ENCODE results near the gene ACTR3C. TPM values are rescaled to one million over a fixed set of nuclear protein-coding genes. Genes with fewer than 3 reads are reported as not detected.
A peak's percentile ranks its signal among the peaks of the same experiment; 100 is the strongest.

The ACTR3C gene
- total RNA-seq, 4 donors from 2014 or later = 0.27 to 2.7 (median 1.1) TPM; not detected in 1

DNA sequence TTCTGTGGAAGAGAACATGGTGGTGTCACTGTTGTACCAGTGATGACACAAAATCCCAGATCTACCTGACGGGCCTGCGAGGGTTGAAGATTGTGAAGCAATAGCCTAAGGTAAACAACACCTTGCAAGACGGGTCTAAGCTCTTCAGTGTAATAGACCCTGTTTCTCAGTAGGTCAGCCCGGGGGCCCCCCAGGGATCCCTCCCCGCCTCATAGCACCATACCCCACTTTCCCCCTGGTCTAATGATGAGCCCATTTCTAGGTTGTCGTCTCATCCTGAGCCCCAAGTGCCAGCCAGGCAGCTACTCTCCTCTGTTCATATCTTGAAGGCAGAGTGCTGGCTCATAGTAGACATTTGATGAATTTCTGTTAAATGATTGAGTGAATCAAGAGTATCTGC lies 2.6 kb upstream of the ACTR3C start:
- ATAC-seq (no peak), DNase-seq (no peak)
- Histone ChIP-seq H3K27me3 (peaks cover 0 to 8% (median 7%) of the 10 kb centered on the region in 3 donors), H3K4me3 (no peak overlapping the region), H3K9me3 (no peaks in the 10 kb centered on the region), H3K36me3 (no peaks in the 10 kb centered on the region), H3K27ac (no peak overlapping the region), H3K4me1 (peaks cover 4 to 7% of the 10 kb centered on the region in 2 donors)
- TF ChIP-seq, protein P1, sequence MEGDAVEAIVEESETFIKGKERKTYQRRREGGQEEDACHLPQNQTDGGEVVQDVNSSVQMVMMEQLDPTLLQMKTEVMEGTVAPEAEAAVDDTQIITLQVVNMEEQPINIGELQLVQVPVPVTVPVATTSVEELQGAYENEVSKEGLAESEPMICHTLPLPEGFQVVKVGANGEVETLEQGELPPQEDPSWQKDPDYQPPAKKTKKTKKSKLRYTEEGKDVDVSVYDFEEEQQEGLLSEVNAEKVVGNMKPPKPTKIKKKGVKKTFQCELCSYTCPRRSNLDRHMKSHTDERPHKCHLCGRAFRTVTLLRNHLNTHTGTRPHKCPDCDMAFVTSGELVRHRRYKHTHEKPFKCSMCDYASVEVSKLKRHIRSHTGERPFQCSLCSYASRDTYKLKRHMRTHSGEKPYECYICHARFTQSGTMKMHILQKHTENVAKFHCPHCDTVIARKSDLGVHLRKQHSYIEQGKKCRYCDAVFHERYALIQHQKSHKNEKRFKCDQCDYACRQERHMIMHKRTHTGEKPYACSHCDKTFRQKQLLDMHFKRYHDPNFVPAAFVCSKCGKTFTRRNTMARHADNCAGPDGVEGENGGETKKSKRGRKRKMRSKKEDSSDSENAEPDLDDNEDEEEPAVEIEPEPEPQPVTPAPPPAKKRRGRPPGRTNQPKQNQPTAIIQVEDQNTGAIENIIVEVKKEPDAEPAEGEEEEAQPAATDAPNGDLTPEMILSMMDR (IDR thresholded peaks at IDR 0.05 in 4 of 5, conservative IDR thresholded peaks at IDR 0.05 in 1 of 5) = no peak
- intact Hi-C loops (cut with DNase I; ENCODE audit: low total_unique reads) = no loop called here
- in situ Hi-C loops (cut with MboI; ENCODE audit: low sequenced_read_pairs in 4 of 4) = no loop called here

DNA sequence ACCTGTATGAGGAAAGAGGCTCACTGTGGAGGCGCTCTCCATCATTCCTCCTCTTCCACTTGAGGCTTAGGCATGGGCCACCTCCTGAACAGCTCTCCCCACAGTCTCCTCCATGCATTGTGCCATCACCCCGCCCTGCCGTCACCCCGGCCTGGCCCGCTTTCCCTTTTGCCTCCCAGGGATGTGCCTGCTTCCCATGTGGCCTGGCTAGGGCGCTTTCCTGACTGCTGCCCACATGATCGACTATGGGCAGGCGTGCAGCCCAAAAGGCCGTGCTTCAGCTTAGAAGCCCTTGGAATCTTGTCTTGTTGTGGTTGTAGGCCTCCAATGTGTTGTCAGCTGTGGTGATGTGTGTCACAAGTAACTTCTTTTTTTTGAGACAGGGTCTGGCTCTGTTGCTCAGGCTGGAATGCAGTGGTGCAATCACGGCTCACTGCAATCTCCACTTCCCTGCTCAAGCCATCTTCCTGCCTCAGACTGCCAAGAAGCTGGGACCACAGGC lies 1.8 kb upstream of the ACTR3C start:
- Histone ChIP-seq H3K27me3 (peaks cover 0 to 8% (median 7%) of the 10 kb centered on the region in 3 donors), H3K36me3 (no peaks in the 10 kb centered on the region), H3K9me3 (no peaks in the 10 kb centered on the region), H3K4me1 (peaks cover 4 to 7% of the 10 kb centered on the region in 2 donors), H3K27ac (no peak overlapping the region), H3K4me3 (no peak overlapping the region)
- DNase-seq (no peak), ATAC-seq (peak; percentile 47 to 55)
- intact Hi-C loops (cut with DNase I; ENCODE audit: low total_unique reads) = no loop called here
- in situ Hi-C loops (cut with MboI; ENCODE audit: low sequenced_read_pairs in 4 of 4) = no loop called here
- TF ChIP-seq POLR2A (IDR thresholded peaks at IDR 0.05) = no peak
- TF ChIP-seq, protein P1 (IDR thresholded peaks at IDR 0.05 in 4 of 5, conservative IDR thresholded peaks at IDR 0.05 in 1 of 5) = no peak

DNA sequence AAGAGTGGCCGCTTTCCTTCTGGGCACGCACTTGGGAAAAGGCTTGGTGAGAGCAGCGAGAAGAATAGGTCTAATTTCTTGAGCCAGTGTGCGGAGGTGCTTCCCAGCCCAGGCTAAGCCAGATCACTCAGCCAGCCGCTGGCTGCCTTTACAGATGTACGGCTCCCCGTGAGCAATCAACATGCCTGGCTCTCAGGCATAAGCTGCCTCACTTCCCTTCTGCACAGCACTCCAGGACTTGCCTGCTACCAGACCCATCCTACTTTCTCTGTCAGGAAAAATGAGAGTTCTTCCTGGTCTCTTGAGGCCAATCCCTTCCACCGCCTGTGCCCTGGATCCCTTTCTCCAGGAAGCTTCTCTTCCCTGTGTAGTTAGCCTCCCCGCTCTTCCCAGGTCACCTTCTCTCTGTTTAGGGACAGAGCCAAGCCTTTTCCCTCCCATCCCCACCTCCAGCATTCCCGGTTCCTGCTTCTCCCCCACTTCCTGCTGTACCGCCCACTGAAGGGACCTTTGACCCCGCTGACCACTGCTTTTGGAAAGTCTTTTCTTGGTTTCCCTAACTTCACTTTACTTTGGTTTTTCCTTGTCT lies 1.1 kb upstream of the ACTR3C start:
- Histone ChIP-seq H3K4me1 (peaks cover 4 to 7% of the 10 kb centered on the region in 2 donors), H3K27me3 (peaks cover 0 to 8% (median 7%) of the 10 kb centered on the region in 3 donors), H3K27ac (no peak overlapping the region), H3K36me3 (no peaks in the 10 kb centered on the region), H3K9me3 (no peaks in the 10 kb centered on the region), H3K4me3 (no peak overlapping the region)
- ATAC-seq = no peak
- TF ChIP-seq, protein P1 (IDR thresholded peaks at IDR 0.05 in 4 of 5, conservative IDR thresholded peaks at IDR 0.05 in 1 of 5) = no peak
- no peak for TF ChIP-seq POLR2A (IDR thresholded peaks at IDR 0.05)
- intact Hi-C loops (cut with DNase I; ENCODE audit: low total_unique reads) (no loop called here), in situ Hi-C loops (cut with MboI; ENCODE audit: low sequenced_read_pairs in 4 of 4) (no loop called here)
- DNase-seq = no peak

DNA sequence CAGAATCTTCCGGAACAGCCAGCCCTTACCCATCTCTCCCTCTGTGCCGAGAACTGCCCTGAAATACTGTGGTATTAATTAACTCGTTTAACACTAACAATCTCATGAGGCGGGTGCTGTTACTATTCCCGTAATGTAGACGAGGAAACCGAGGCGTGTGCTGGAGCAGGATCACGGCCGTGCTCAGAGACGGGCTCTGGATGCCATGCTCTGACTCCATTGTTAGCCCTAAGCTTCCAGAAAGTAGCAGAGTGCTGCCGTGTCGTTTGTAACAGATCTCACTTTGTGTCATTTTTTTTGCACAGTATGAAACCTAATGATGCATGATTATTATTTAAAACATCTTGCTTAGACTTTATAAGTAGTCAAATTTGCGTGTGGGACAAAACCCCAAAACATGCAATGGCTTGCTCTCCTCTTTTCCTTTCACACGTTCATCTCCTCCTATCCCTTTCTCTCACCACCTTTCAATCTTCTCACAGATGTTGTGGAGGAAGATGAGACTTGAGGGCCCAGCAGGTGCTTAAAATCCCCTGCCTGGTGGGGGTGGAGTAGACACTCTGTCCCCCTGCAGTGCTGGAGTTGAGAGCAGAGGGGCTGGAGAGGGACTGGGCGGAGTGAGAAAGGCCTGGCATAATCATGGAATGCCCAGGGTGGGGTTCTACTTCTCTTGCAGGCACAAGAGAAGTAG lies 482 bp upstream of the ACTR3C start:
- TF ChIP-seq POLR2A (IDR thresholded peaks at IDR 0.05) = no peak
- TF ChIP-seq, protein P1 (IDR thresholded peaks at IDR 0.05 in 4 of 5, conservative IDR thresholded peaks at IDR 0.05 in 1 of 5) = no peak
- H3K4me1 ChIP-seq = peaks cover 4 to 7% of the 10 kb centered on the region in 2 donors
- no peaks in the 10 kb centered on the region for H3K36me3 ChIP-seq
- H3K27me3 ChIP-seq = peaks cover 0 to 8% (median 7%) of the 10 kb centered on the region in 3 donors
- DNase-seq (no peak), ATAC-seq (peak in 1 of 2 donors; percentile 33)
- intact Hi-C loops (cut with DNase I; ENCODE audit: low total_unique reads) = no loop called here
- H3K27ac ChIP-seq = peak overlapping the region in 3 of 4 donors; percentile 54 to 64 (median 54)
- in situ Hi-C loops (cut with MboI; ENCODE audit: low sequenced_read_pairs in 4 of 4) = no loop called here
- H3K9me3 ChIP-seq = no peaks in the 10 kb centered on the region
- H3K4me3 ChIP-seq = peak overlapping the region; percentile 56 to 71 (median 66)
